Neural progenitor cell (in vitro differentiated cells): Measurements from ENCODE around the gene RPL9. TPM values are rescaled to one million over a fixed set of nuclear protein-coding genes. Genes with fewer than 3 reads are reported as not detected.
"Not testable (repeated sequence)": the region's sequence is repeated elsewhere in the genome, so short reads cannot be mapped to it uniquely, and the experiment has no call there.

ENCODE experiments used
- DNase-seq: peaks from one replicate; pipeline ENCODE4 v3.0.0-alpha.2; 2016; ENCODE audit warnings: low spot score
- H2AFZ ChIP-seq: fragments of 200-600 bp; sonication (generic); replicated peaks from 2 replicates; pipeline ENCODE4 v1.6.1; 2016; ENCODE audit warnings: antibody characterized with exemption
- H3F3A ChIP-seq: fragments of 200-600 bp; sonication (generic); 2 replicates; pipeline ENCODE4 v1.6.1; 2016; ENCODE audit warnings: antibody characterized with exemption, low read depth
- H3K27ac ChIP-seq: fragments of 200-600 bp; sonication (generic); 2 replicates; pipeline ENCODE4 v1.5.1; 2016; ENCODE audit warnings: mild to moderate bottlenecking
- H3K27me3 ChIP-seq: fragments of 200-600 bp; sonication (generic); 2 replicates; pipeline ENCODE4 v1.6.1; 2016; ENCODE audit warnings: mild to moderate bottlenecking, moderate library complexity
- H3K36me3 ChIP-seq: fragments of 200-600 bp; sonication (generic); 2 replicates; pipeline ENCODE4 v1.5.1; 2016
- H3K4me1 ChIP-seq: fragments of 200-600 bp; sonication (generic); 2 replicates; pipeline ENCODE4 v1.6.1; 2016; ENCODE audit warnings: mixed run types
- H3K4me2 ChIP-seq: fragments of 200-600 bp; sonication (generic); 2 replicates; pipeline ENCODE4 v1.6.1; 2016
- H3K4me3 ChIP-seq: fragments of 200-600 bp; sonication (generic); 2 replicates; pipeline ENCODE4 v1.5.1; 2016
- H3K79me2 ChIP-seq: fragments of 200-600 bp; sonication (generic); 2 replicates; pipeline ENCODE4 v1.6.1; 2016; ENCODE audit warnings: low read depth
- H3K9ac ChIP-seq: fragments of 200-600 bp; sonication (generic); 2 replicates; pipeline ENCODE4 v1.6.1; 2016
- H3K9me3 ChIP-seq: fragments of 200-600 bp; sonication (generic); 2 replicates; pipeline ENCODE4 v1.5.1; 2016; ENCODE audit warnings: low read depth
- H4K20me1 ChIP-seq: fragments of 200-600 bp; sonication (generic); 2 replicates; pipeline ENCODE4 v1.6.1; 2016; ENCODE audit warnings: low read depth
- H3K27ac Mint-ChIP-seq: 3 replicates; pipeline ENCODE4 v1.8.0; 2021; ENCODE audit warnings: mixed read lengths
- H3K27me3 Mint-ChIP-seq: 2 replicates; pipeline ENCODE4 v1.8.0; 2022; ENCODE audit warnings: low read depth, mild to moderate bottlenecking, inconsistent platforms, moderate library complexity, mixed read lengths; ENCODE audit not compliant: insufficient read depth
- H3K36me3 Mint-ChIP-seq: 3 replicates; pipeline ENCODE4 v1.8.0; 2021; ENCODE audit warnings: mixed read lengths
- H3K4me1 Mint-ChIP-seq: 3 replicates; pipeline ENCODE4 v1.8.0; 2021; ENCODE audit warnings: mixed read lengths
- H3K4me3 Mint-ChIP-seq: 3 replicates; pipeline ENCODE4 v1.8.0; 2021; ENCODE audit warnings: mild to moderate bottlenecking, moderate library complexity, mixed read lengths
- H3K9me3 Mint-ChIP-seq: 3 replicates; pipeline ENCODE4 v1.8.0; 2020; ENCODE audit warnings: mixed read lengths
- CTCF ChIP-seq: fragments of 200-600 bp; sonication (generic); IDR thresholded peaks from 2 replicates; pipeline ENCODE4 v1.5.1; 2017; ENCODE audit warnings: antibody characterized with exemption, mild to moderate bottlenecking
- EZH2 ChIP-seq: fragments of 200-600 bp; sonication (generic); IDR thresholded peaks from 2 replicates; pipeline ENCODE4 v1.6.1; 2017; ENCODE audit warnings: antibody characterized with exemption, mild to moderate bottlenecking, moderate library complexity
- EZH2phosphoT487 ChIP-seq: fragments of 200-600 bp; sonication (generic); IDR thresholded peaks from 2 replicates; pipeline ENCODE4 v1.6.1; 2017; ENCODE audit warnings: antibody characterized with exemption
- total RNA-seq: library from RNA; depleted of rRNA; stranded (reverse); fragments of >200 nt; gene quantifications from 2 replicates; pipeline ENCODE4 v1.2.3, GENCODE V29; 2015; ENCODE audit warnings: low replicate concordance

Gene RPL9
- total RNA-seq, 1 donor from 2014 or later, result 6,671 TPM

DNA sequence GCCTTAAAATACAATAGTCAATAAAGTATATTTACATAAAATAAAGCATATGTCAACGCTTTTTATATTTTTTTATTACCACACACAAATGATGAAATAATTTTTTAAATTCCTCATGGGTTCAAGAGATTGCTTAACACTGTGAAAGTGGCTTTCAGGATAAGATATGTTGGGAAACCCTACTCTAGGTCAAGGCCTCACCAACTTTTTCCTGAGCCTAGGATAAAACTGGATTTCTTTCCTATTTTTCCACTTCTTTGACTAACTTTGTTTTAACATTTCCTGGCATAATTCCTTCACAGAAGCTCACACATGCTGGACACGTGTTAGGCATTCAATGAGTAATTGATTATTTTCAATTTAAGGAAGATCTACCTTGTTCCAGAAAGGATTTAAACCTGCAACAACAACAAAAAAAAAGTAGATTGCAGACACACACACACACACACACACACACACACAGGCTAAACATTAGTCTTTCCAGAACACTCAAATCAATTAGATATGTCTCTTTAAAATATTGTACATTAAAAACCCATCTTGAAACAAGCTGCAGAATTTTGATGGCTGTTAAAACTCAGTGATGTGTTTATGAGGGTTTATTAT lies 42.9 kb downstream of the RPL9 start:
- DNase-seq, result no peak
- no peak for TF ChIP-seq CTCF
- no peak for TF ChIP-seq EZH2
- TF ChIP-seq EZH2phosphoT487, result no peak
- no peak overlapping the region for H3K9ac ChIP-seq
- Mint-ChIP-seq H3K27me3 (no peaks in the 10 kb centered on the region), H3K27ac (no peak overlapping the region), H3K4me1 (no peaks in the 10 kb centered on the region), H3K4me3 (no peak overlapping the region), H3K36me3 (no peaks in the 10 kb centered on the region), H3K9me3 (no peaks in the 10 kb centered on the region)
- H3K27ac ChIP-seq, result no peak overlapping the region
- H3K79me2 ChIP-seq, result no peaks in the 10 kb centered on the region
- H2AFZ ChIP-seq, result peak overlapping the region; percentile 26
- H3K4me2 ChIP-seq, result no peak overlapping the region
- H3K27me3 ChIP-seq, result no peaks in the 10 kb centered on the region
- no peaks in the 10 kb centered on the region for H3K36me3 ChIP-seq
- H3F3A ChIP-seq, result no peaks in the 10 kb centered on the region
- no peaks in the 10 kb centered on the region for H3K9me3 ChIP-seq
- H3K4me3 ChIP-seq, result no peak overlapping the region
- no peaks in the 10 kb centered on the region for H3K4me1 ChIP-seq
- no peaks in the 10 kb centered on the region for H4K20me1 ChIP-seq

- H3K27ac Mint-ChIP-seq, result not testable (repeated sequence)
Observed at GRCh38 chr4:39411561-39411960, 47.2 kb downstream of the RPL9 start.

DNA sequence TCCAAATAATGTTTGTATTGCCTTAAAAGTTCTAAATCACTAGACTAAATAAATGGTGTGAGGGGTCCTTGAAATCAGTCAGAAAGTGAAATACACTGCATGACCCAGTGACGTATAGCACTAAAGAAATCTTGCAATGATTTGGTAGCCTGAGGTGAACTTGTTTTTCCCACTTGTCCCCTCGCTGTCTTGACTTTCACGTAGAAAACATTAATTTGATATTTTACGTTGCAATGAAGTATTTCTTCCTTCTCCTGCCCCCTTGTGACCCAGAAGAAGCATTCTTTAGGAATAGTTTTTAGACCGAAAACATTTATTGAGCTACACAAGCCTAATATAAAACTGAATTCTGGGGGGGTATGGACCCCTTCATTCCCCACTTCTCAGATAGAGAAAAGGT lies 48.3 kb downstream of the RPL9 start:
- H3K36me3 Mint-ChIP-seq, result no peaks in the 10 kb centered on the region
- peak overlapping the region; percentile 24 for H2AFZ ChIP-seq
- no peak overlapping the region for H3K4me3 ChIP-seq
- H3K27ac ChIP-seq, result no peak overlapping the region
- H3K36me3 ChIP-seq, result no peaks in the 10 kb centered on the region
- H3K9ac ChIP-seq, result no peak overlapping the region
- no peak for DNase-seq
- no peaks in the 10 kb centered on the region for H3K27me3 ChIP-seq
- no peaks in the 10 kb centered on the region for H3K9me3 ChIP-seq
- H3K79me2 ChIP-seq, result no peaks in the 10 kb centered on the region
- no peaks in the 10 kb centered on the region for H3K9me3 Mint-ChIP-seq
- H3K27me3 Mint-ChIP-seq, result no peaks in the 10 kb centered on the region
- H3K4me1 ChIP-seq, result no peaks in the 10 kb centered on the region
- H3F3A ChIP-seq, result no peaks in the 10 kb centered on the region
- H3K4me2 ChIP-seq, result no peak overlapping the region
- TF ChIP-seq EZH2phosphoT487 (no peak), CTCF (peak; percentile 11)
- no peaks in the 10 kb centered on the region for H3K4me1 Mint-ChIP-seq
- no peak overlapping the region for H3K4me3 Mint-ChIP-seq
- no peaks in the 10 kb centered on the region for H4K20me1 ChIP-seq
- no peak overlapping the region for H3K27ac Mint-ChIP-seq

More at GRCh38 chr4:39411561-39411960, 47.2 kb downstream of the RPL9 start:
- H3K4me1 Mint-ChIP-seq, H3K9me3 Mint-ChIP-seq, H3K4me3 Mint-ChIP-seq, DNase-seq, H3K4me1 ChIP-seq, H2AFZ ChIP-seq, H3F3A ChIP-seq, H3K79me2 ChIP-seq, H3K36me3 Mint-ChIP-seq, H3K9me3 ChIP-seq, H3K36me3 ChIP-seq, H3K27me3 ChIP-seq, H3K4me2 ChIP-seq, H4K20me1 ChIP-seq, H3K27ac ChIP-seq, H3K4me3 ChIP-seq, H3K27me3 Mint-ChIP-seq, H3K9ac ChIP-seq: not testable (repeated sequence)

DNA sequence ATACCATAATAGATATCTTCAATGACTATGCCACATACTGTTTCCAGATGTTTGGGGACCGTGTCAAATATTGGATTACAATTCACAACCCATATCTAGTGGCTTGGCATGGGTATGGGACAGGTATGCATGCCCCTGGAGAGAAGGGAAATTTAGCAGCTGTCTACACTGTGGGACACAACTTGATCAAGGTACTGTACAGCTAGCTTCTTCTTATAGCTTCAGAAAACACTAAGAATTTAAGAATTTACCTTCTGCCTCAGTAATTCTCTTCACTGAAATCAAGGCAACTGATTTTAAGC lies 51.2 kb downstream of the RPL9 start:
- H3K27me3 Mint-ChIP-seq, result no peaks in the 10 kb centered on the region
- no peak for DNase-seq
- no peaks in the 10 kb centered on the region for H3K4me1 ChIP-seq
- H3K79me2 ChIP-seq, result no peaks in the 10 kb centered on the region
- no peaks in the 10 kb centered on the region for H3K27me3 ChIP-seq
- H3K9me3 ChIP-seq, result no peaks in the 10 kb centered on the region
- no peaks in the 10 kb centered on the region for H3K36me3 Mint-ChIP-seq
- no peaks in the 10 kb centered on the region for H3K36me3 ChIP-seq
- no peaks in the 10 kb centered on the region for H4K20me1 ChIP-seq
- no peak overlapping the region for H3K27ac Mint-ChIP-seq
- TF ChIP-seq EZH2, result no peak
- TF ChIP-seq CTCF, result no peak
- TF ChIP-seq EZH2phosphoT487, result no peak
- H3K9me3 Mint-ChIP-seq, result no peaks in the 10 kb centered on the region
- H3K27ac ChIP-seq, result no peak overlapping the region
- no peak overlapping the region for H2AFZ ChIP-seq
- H3K4me3 ChIP-seq, result no peak overlapping the region
- H3K4me3 Mint-ChIP-seq, result no peak overlapping the region
- H3K9ac ChIP-seq, result no peak overlapping the region
- H3K4me1 Mint-ChIP-seq, result no peaks in the 10 kb centered on the region
- H3F3A ChIP-seq, result no peaks in the 10 kb centered on the region
- no peak overlapping the region for H3K4me2 ChIP-seq
